Measurements from ENCODE around the gene CGB2. TPM values are rescaled to one million over a fixed set of nuclear protein-coding genes. Genes with fewer than 3 reads are reported as not detected.
"Not testable (repeated sequence)": the region's sequence is repeated elsewhere in the genome, so short reads cannot be mapped to it uniquely, and the experiment has no call there.

The CGB2 gene
- total RNA-seq (not detected), polyA plus RNA-seq (not detected)
- long read RNA-seq, donor 1, result 0 reads
- long read RNA-seq, donor 2, result 0 reads
- long read RNA-seq, donor 3, result 0 reads
- long read RNA-seq, donor 4, result 0 reads

DNA sequence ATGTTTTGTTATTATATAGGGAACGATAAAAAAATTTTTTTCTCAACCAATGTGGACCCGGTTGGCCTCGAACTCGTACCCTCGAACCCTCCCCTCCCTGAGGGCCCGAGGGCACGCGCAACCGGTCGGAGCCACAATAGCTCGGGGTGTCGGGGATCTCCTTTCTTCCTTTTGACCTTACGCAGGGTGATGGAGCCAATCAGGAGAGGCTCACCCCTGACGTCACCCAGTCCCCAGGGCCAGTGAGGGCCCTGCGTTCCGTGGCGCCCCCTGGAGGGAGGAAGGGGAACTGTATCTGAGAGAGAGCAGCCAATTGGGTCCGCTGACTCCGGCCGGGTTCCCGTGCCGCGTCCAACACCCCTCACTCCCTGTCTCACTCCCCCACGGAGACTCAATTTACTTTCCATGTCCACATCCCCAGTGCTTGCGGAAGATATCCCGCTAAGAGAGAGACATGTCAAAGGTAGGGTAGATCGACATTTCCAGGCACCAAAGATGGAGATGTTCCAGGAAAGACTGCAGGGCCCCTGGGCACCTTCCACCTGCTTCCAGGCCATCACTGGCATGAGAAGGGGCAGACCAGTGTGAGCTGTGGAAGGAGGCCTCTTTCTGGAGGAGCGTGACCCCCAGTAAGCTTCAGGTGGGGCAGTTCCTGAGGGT is at the start of gene CGB2:
TSS of gene CGB2 (plus strand) at position 249 of the 660 bp plus-strand sequence. CDS start at position 455, 206 bp downstream.
- 21% methylated on average over 28 of the region's 28 CpGs for WGBS
- ATAC-seq (peak in 1 of 2 donors; percentile 14), DNase-seq (peak in 1 of 3 donors; percentile 48)
- H3K27me3 ChIP-seq (ENCODE audit: control insufficient read depth, insufficient read depth); H3K4me1 ChIP-seq (ENCODE audit: control insufficient read depth, insufficient read depth, low read length); intact Hi-C loops (cut with DNase I); H3K4me3 ChIP-seq (ENCODE audit: low read length); H3K27ac ChIP-seq (ENCODE audit: low read length); H3K9me3 ChIP-seq (ENCODE audit: control insufficient read depth, low read length): not testable (repeated sequence)

DNA sequence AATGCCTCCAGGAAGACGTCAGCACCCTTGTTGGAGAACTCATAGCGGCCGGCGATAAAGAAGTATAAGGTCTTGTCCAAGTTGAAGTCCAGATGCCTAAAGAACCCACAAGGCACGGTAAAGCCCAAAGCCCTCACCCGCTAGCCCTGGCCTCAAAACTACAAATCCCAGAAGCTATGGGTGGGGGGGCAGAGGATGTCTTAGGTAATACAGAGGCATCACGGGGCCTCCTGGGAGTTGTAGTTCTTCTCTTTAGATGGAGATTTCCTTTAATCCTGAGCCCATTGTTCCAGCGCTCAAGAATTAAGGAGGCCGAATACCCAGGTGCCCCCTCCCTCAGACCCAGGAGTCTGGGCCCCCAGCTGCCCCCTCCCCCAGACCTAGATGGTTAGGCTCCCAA is 49.4 kb upstream of the CGB2 start:
- Histone ChIP-seq H3K9me3 (ENCODE audit: control insufficient read depth, low read length) (no peaks in the 10 kb centered on the region), H3K4me1 (ENCODE audit: control insufficient read depth, insufficient read depth, low read length) (no peaks in the 10 kb centered on the region), H3K27ac (ENCODE audit: low read length) (no peak overlapping the region), H3K27me3 (ENCODE audit: control insufficient read depth, insufficient read depth) (no peaks in the 10 kb centered on the region), H3K4me3 (ENCODE audit: low read length) (no peak overlapping the region)
- intact Hi-C loops (cut with DNase I), result no loop called here
- 95% methylated on average over 9 of the region's 9 CpGs for WGBS
- ATAC-seq, result no peak
- DNase-seq, result no peak

DNA sequence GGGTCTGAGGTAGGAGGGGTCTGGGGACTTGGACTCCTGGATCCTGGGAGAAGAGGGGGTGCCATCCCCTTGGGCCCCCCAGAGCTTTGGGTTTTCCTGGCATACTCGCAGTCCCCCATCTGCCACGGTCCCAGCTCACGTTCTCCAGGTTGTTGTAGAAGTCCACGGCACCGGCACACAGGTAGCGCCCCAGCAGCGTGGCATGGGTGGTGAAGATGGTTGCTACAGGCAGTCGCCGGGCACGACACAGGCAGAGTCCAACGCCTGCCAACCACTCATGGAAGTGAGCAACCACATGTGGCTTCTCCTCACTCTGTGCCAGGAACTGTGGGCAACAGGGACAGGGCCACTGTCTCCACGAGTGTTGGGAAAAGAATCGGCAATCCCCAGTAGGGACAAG is 46.0 kb upstream of the CGB2 start:
- WGBS, result 96% methylated on average over 13 of the region's 13 CpGs
- intact Hi-C loops (cut with DNase I), result no loop called here
- no peak for DNase-seq
- Histone ChIP-seq H3K4me3 (ENCODE audit: low read length) (no peak overlapping the region), H3K27me3 (ENCODE audit: control insufficient read depth, insufficient read depth) (no peaks in the 10 kb centered on the region), H3K4me1 (ENCODE audit: control insufficient read depth, insufficient read depth, low read length) (no peaks in the 10 kb centered on the region), H3K9me3 (ENCODE audit: control insufficient read depth, low read length) (no peaks in the 10 kb centered on the region), H3K27ac (ENCODE audit: low read length) (no peak overlapping the region)
- ATAC-seq, result no peak

DNA sequence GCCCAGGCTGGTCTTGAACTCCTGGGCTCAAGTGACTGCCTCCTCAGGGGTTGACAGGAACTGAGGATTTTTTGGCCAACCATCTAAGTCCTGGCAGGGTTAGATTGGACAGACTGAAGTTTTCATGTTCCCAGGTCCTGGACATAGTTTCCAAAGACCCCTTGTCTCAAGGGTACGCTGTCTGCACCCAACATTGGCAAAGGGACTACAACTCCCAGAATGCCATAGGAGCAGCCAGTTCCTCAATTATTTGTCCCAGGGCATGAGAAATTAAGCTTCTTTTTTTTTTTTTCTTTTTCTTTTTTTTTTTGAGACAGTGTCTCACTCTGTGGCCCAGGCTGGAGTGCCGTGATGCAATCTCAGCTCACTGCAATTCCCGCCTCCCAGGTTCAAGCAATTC is 45.5 kb upstream of the CGB2 start:
- no peaks in the 10 kb centered on the region for H3K27me3 ChIP-seq (ENCODE audit: control insufficient read depth, insufficient read depth)
- 94% methylated on average over 3 of the region's 3 CpGs for WGBS
- H3K27ac ChIP-seq (ENCODE audit: low read length), result no peak overlapping the region
- H3K4me3 ChIP-seq (ENCODE audit: low read length), result no peak overlapping the region
- ATAC-seq (no peak), DNase-seq (no peak)
- peaks cover 4% of the 10 kb centered on the region for H3K4me1 ChIP-seq (ENCODE audit: control insufficient read depth, insufficient read depth, low read length)
- intact Hi-C loops (cut with DNase I), result no loop called here
- H3K9me3 ChIP-seq (ENCODE audit: control insufficient read depth, low read length), result no peaks in the 10 kb centered on the region

DNA sequence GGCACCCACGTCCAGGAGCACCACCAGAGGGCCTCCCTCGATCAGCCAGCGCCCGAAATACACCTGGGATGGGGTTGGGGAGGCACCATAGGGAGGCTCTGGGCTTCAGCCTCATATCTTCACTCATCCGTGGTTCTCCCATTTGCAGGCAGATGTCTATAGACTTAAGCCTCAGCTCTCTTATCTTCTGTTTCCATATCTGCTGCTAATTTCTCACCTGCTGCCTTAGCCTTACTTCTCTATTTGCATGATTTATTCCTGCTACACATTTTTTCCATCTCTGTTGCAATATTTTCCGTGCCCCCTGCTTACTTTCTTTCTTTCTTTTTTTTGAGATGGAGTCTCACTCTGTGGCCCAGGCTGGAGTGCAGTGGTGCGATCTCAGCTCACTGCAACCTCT is 44.4 kb upstream of the CGB2 start:
- 88% methylated on average over 7 of the region's 7 CpGs for WGBS
- H3K9me3 ChIP-seq (ENCODE audit: control insufficient read depth, low read length), result no peaks in the 10 kb centered on the region
- no peaks in the 10 kb centered on the region for H3K27me3 ChIP-seq (ENCODE audit: control insufficient read depth, insufficient read depth)
- intact Hi-C loops (cut with DNase I), result no loop called here
- DNase-seq (no peak), ATAC-seq (no peak)
- H3K4me1 ChIP-seq (ENCODE audit: control insufficient read depth, insufficient read depth, low read length), result peaks cover 9% of the 10 kb centered on the region
- no peak overlapping the region for H3K27ac ChIP-seq (ENCODE audit: low read length)
- no peak overlapping the region for H3K4me3 ChIP-seq (ENCODE audit: low read length)

DNA sequence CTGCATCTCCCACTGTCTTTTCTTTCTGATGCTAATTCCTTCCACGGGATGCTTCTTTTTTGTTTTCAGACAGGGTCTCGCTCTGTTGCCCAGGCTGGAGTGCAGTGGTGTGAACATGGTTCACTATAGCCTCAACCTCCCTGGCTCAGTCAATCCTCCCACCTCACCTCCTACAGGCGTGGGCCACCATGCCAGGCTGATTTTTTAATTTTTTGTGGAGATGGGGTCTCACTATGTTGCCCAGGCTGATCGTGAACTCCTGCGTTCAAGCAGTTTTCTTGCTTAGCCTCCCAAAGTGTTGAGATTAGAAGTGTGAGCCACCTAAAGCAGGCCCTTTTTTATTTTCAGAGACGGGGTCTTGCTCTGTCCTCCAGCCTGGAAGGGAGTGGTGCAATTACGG is 43.4 kb upstream of the CGB2 start:
- Histone ChIP-seq H3K4me1 (ENCODE audit: control insufficient read depth, insufficient read depth, low read length) (peaks cover 9% of the 10 kb centered on the region), H3K27me3 (ENCODE audit: control insufficient read depth, insufficient read depth) (no peaks in the 10 kb centered on the region), H3K27ac (ENCODE audit: low read length) (no peak overlapping the region), H3K4me3 (ENCODE audit: low read length) (no peak overlapping the region), H3K9me3 (ENCODE audit: control insufficient read depth, low read length) (no peaks in the 10 kb centered on the region)
- no peak for ATAC-seq
- intact Hi-C loops (cut with DNase I), result no loop called here
- no peak for DNase-seq
- WGBS, result 98% methylated on average over 7 of the region's 7 CpGs

DNA sequence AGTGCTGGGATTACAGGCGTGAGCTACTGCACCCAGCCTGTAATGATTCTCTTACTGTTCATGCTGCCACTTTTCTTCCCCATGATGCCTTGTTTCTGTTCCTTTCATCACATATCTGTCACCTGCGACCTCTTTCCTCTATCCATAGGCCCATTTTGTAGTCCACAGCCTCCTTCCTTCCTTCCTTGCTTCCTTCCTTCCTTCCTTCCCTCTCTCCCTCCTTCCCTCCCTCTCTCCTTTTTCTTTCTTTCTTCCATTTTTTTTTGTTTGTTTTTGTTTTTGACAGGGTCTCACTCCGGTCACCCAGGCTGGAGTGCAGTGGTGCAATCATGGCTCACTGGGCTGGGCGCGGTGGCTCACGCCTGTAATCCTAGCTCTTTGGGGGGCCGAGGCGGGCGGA is 42.8 kb upstream of the CGB2 start:
- Histone ChIP-seq H3K9me3 (ENCODE audit: control insufficient read depth, low read length) (no peaks in the 10 kb centered on the region), H3K27me3 (ENCODE audit: control insufficient read depth, insufficient read depth) (no peaks in the 10 kb centered on the region), H3K4me3 (ENCODE audit: low read length) (no peak overlapping the region), H3K4me1 (ENCODE audit: control insufficient read depth, insufficient read depth, low read length) (peaks cover 9% of the 10 kb centered on the region), H3K27ac (ENCODE audit: low read length) (no peak overlapping the region)
- DNase-seq (no peak), ATAC-seq (no peak)
- intact Hi-C loops (cut with DNase I), result no loop called here
- WGBS, result 94% methylated on average over 9 of the region's 9 CpGs

DNA sequence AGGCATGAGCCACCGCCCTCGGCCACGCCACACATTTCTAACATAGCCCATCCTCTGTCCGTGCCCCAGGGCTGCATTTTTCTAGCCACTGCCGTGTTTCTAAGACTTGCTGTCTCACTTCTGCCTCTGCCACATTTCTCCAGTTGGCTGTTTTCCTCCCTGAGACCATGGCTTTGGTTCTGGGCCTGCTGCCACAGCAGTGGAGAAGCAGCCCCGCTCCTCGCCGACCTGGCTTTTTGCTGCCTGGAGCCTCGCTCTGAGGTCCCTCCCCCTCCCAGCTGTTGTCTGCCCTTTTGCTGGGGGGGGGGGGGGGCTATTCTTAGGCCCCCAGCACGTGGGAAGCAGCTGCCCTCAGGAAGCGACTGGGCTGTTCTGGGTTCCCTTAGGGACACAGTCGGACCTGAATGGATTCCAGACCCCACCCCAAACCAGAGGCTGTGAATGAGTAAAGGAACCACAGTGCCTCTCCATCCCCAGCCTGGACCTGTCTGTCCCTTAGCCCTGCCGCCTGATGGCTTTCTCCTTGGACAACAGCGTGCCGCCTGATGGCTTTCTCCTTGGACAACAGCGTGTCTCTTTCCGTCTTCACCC is 41.9 kb upstream of the CGB2 start:
- ATAC-seq (no peak), DNase-seq (no peak)
- H3K4me1 ChIP-seq (ENCODE audit: control insufficient read depth, insufficient read depth, low read length), result peaks cover 12% of the 10 kb centered on the region
- intact Hi-C loops (cut with DNase I), result no loop called here
- no peaks in the 10 kb centered on the region for H3K9me3 ChIP-seq (ENCODE audit: control insufficient read depth, low read length)
- 57% methylated on average over 17 of the region's 17 CpGs for WGBS
- H3K27ac ChIP-seq (ENCODE audit: low read length), result peak overlapping the region; percentile 19
- no peaks in the 10 kb centered on the region for H3K27me3 ChIP-seq (ENCODE audit: control insufficient read depth, insufficient read depth)
- H3K4me3 ChIP-seq (ENCODE audit: low read length), result no peak overlapping the region

DNA sequence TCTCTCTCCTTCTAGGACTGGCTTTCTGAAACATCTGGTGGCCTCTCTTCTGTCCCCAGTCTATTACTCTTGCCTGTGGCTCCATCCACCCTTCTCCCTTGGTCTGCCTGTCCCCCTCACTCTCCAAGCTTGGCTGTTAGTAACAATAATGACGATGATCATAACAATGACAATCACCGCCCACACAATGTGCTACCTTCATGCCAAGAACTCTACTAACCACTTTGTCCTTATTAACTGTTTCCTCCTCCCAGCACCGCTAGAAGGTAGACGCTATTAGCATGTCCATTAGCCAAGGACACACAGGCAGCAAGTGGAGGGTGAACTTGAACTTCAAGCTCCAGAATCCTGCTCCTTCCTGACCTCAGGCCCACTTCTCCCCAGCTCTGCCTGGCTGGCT is 41.3 kb upstream of the CGB2 start:
- ATAC-seq (no peak), DNase-seq (no peak)
- 50% methylated on average over 4 of the region's 4 CpGs for WGBS
- peaks cover 12% of the 10 kb centered on the region for H3K4me1 ChIP-seq (ENCODE audit: control insufficient read depth, insufficient read depth, low read length)
- H3K4me3 ChIP-seq (ENCODE audit: low read length), result no peak overlapping the region
- intact Hi-C loops (cut with DNase I), result no loop called here
- H3K9me3 ChIP-seq (ENCODE audit: control insufficient read depth, low read length), result no peaks in the 10 kb centered on the region
- H3K27ac ChIP-seq (ENCODE audit: low read length), result peak overlapping the region; percentile 19
- H3K27me3 ChIP-seq (ENCODE audit: control insufficient read depth, insufficient read depth), result no peaks in the 10 kb centered on the region

DNA sequence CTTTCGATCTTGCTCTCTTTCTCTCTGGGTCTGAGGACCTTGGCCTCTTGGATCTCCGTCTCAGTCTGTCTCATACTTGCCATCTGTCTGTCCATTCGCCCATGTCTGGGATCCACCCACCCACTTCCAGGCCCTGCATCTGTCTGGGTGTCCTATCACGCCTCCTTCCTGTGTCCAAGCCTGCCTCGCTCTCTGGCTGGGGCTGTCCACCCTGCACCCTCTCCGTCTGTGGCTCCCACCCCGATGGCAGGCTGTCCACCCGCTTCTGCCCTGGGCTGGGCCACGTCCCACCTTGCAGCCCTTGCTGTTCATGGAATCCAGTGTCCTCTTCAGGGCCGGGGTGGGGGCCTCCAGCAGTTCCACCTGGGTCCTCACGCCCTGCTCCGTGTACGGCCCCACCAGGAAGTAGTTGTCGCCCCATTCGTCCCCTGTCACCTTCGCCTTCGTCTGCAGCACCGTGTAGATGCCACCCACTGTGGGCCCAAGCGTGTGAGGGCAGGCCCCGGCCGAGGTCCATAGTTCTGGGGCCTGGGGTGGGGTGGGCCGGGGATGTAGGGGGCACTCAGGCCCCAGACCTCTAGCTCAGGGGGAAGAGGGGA is 40.6 kb upstream of the CGB2 start:
- WGBS, result 79% methylated on average over 22 of the region's 22 CpGs
- intact Hi-C loops (cut with DNase I), result no loop called here
- H3K9me3 ChIP-seq (ENCODE audit: control insufficient read depth, low read length), result no peaks in the 10 kb centered on the region
- H3K4me1 ChIP-seq (ENCODE audit: control insufficient read depth, insufficient read depth, low read length), result peaks cover 12% of the 10 kb centered on the region
- DNase-seq, result no peak
- no peaks in the 10 kb centered on the region for H3K27me3 ChIP-seq (ENCODE audit: control insufficient read depth, insufficient read depth)
- H3K4me3 ChIP-seq (ENCODE audit: low read length), result peak overlapping the region; percentile 60
- ATAC-seq, result no peak
- H3K27ac ChIP-seq (ENCODE audit: low read length), result peak overlapping the region; percentile 18

DNA sequence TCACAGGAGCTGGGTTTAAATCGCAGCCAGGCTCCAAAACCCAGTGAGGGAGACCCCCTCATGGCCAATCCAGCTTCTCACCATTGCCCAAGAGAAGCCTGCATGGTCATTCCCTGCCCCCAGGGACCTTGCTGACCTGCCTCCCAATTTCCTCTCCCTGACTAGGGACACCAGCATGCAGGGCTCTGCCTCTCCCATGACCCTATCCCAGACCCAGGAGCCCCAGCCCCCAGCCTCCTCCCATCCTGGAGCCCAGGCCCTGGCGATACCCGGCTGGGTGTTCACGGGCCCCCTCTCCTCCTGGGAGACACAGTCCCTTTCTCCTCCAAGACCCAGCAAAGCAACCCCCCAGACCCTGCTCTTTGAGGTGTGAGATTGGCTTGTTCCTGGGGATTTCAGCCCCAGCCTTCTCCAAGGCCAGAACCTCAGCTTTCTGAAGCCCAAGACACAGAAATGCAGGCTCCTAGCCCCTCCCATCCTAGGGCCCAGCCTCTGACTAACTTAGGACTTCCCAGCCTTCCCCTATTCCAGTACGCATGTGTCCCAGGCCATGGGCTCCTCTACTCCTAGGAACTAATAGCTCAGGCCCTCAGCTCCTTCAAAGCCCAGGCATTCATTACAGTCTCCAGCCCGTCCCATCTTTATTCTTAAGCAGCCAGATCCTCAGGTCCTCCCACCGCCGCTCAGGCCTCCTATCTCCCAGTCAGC is 39.7 kb upstream of the CGB2 start:
- DNase-seq (peak in 2 of 3 donors; percentile 66 to 82), ATAC-seq (peak; percentile 52 to 61)
- intact Hi-C loops (cut with DNase I), result no loop called here
- 18% methylated on average over 8 of the region's 8 CpGs for WGBS
- Histone ChIP-seq H3K27me3 (ENCODE audit: control insufficient read depth, insufficient read depth) (no peaks in the 10 kb centered on the region), H3K27ac (ENCODE audit: low read length) (peak overlapping the region; percentile 88), H3K4me1 (ENCODE audit: control insufficient read depth, insufficient read depth, low read length) (peaks cover 12% of the 10 kb centered on the region), H3K9me3 (ENCODE audit: control insufficient read depth, low read length) (no peaks in the 10 kb centered on the region), H3K4me3 (ENCODE audit: low read length) (peak overlapping the region; percentile 60)
